GM18870 (cell line): Measurements from ENCODE around the gene ENPP6.

ENCODE experiments used
- ATAC-seq: cut with Tn5 transposase; IDR thresholded peaks from one replicate; pipeline ENCODE4 v1.9.1; 2021; ENCODE audit warnings: moderate library complexity; ENCODE audit not compliant: unreplicated experiment

Gene ENPP6

DNA sequence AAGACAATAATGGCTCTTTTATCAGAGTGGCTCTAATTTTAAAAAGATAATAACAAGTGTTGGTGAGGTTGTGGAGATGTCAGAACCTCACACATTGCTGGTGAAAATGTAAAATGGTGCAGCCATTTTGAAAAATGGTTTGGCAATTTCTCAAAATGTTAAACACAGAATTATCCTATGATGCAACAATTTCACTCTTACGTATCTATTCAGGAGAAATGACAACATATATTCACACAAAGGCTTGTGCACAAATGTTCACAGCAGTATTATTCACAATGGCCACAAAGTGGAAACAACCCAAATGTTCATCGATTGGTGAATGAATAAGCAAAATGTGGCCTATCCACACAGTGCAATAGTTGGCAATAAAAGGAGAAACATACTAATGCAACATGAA lies 24.7 kb downstream of the ENPP6 start:
- no peak for ATAC-seq

DNA sequence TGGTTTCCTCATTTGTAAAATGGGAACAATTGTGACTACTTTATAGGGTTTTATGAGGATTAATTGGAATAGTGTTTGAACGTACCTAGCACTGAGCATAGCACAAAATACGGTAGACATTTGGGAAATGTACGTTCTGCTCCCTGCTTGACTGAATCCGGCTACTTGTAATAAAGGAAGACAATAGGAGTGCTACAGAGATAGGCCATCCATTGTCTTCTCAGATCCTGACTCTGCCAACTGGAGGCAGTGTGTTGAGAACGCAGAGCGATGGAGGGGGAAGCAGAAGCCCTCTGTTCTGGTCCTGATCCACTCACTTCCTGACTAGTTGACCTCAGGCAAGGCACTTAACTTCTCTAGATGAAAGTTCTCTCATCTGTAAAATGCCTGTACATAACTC lies 26.4 kb downstream of the ENPP6 start:
- no peak for ATAC-seq

DNA sequence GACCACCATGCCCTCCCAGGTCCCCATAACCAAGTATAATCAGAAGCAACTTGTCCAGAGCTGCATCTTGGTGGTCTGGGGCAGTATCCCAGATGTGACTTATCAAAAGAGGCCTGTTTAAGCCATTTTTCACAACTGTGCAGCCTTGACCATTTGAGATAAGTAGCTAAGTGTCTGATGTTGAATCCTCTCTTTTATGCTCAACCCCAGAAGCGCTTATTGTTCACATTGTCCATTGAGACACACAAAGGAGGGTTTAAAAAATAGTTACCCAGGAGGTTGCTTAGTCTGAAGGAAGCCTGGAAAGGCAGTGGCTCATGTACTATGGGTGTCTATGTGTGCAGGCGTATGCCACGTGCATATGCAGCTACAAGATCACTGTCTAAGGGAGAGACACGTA lies 27.0 kb downstream of the ENPP6 start:
- no peak for ATAC-seq

DNA sequence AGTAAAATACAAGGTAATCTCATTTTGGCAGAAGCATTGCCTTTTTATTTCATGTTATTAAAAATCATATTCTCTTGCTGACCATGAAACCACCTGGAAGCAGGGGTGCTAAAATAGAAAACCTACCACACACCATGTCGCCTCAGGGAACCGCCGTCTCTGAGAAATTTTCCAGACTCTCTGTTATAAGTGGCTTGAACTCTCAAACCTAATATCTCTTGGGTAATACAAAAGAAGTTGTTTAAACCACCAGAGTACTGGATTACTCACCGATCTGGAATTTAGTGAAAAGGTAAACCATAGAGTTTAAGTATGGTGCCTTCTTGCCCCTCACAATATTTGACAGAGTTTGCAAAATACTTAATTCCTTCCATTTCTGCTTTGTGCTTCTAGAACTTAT lies 27.7 kb downstream of the ENPP6 start:
- no peak for ATAC-seq

DNA sequence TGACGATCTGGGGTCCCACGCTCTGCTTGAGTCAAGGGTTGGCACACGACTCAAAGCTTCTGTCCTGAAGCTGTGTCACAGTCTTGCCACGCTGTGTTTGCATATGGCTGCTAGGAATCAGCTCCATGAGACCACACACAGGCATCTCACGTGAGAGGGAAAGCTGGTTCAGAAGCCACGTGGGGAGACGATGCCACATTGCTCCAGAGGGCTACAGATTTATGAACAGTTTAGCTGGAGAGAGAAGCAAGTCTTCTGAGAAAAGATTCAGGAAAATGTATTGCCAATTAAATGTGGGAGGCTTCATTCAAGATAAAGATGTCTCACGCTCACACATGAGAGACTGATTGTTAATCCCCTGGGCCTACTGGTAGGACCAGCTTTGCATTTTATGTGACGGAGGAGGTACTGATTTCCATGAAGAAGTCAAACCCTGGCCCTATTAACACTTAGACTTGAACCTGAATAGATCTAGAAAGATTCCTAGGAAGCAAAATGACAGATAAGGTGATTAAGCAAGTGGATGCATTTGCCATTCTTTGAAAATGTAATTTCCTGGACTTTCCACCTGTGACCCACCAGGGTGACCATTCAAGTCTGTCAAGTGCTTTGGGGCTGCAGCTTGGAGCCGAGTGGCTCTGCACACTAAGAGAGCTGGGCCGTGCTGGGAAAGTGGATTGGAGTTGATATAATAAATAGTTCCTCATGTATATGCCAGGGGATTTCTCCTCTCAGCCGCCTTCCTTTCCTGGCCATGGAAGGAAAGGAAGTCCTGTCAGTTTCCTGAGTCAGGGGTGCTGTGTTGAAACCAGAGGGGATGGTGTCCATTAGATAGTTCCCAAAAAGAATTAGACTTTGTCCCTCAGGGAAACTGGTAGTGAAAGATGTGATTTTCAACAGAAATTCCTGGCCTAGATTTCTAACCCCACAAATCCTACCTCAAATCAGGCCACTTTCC lies 29.0 kb downstream of the ENPP6 start:
- no peak for ATAC-seq

DNA sequence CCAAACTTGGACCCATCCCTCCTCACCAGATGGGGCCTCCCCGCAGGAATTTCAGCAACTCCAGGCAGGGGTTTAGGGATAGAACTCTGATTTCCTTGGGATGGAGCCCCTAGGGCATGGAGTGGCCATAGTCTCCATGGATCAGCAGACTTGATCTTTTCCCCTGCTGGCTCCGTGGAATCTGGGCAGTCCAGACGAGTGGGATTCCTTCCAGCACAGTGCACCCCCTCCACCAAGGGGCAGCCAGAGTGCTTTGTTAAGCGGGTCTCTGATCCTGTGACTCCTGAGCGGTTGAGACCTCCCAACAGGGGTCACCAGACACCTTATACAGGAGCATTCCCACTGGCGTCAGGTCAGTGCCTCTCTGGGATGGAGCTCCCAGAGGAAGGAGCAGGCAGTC lies 40.4 kb downstream of the ENPP6 start:
- ATAC-seq: no peak

DNA sequence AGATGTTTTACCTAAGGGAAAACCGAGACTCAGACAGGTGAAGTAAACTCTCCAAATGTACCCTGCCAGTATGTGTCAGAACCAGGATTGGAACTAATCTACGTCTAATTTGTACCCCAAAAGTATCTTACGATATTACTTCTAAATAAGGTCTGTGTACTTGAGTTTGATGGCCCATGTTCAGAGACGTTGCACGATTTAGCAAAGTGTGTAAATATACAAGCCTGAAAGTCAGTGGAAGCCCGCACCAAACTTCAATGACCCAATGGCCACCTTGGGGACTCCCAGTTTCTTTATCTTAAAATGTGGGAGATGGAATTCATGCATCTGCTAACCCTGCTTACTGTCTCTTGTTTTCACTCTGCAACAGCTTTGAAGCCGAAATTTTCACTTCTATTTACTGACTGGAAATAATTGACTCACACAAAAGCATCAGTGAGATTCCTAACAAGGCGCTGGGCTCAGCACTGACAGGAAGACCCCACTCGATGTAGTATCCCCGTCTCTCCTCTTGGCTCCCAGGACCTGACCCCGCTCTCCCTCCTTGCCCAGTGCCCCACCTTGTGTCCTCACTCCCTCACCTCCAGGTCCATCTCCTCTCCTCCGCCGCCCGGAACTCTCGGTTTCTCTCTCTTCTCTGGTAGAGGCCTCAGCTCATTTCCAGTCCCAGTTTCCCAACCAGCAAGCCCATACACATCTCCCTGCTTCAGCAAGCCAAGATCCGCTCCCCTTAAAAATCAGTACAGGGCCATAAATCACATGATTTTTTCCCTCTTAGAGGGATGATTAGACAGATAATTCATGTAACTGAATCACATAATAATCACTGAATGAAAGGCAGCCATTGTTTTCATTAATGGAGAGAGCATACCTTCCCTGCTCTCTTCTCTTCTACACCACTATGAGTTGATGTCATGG lies 42.8 kb downstream of the ENPP6 start:
- ATAC-seq: no peak

DNA sequence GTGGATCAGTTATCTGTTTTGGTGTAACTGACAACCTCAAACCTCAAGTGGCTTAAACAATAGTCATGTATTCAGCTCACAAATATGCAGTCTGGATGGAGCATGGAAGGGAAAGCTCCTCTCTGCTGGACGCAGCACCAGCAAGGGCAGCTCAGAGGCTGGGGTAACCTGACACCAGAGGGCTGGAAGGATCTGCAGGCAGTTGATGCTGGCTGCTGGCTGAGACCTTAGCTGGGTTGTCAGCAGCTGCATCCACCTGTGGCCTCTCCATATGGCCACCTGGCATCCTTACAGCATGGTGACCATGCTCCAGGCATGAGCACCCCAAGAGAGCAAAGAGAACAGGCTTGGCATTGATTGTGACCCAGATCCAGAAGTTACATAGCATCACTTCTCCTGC lies 46.7 kb downstream of the ENPP6 start:
- no peak for ATAC-seq

DNA sequence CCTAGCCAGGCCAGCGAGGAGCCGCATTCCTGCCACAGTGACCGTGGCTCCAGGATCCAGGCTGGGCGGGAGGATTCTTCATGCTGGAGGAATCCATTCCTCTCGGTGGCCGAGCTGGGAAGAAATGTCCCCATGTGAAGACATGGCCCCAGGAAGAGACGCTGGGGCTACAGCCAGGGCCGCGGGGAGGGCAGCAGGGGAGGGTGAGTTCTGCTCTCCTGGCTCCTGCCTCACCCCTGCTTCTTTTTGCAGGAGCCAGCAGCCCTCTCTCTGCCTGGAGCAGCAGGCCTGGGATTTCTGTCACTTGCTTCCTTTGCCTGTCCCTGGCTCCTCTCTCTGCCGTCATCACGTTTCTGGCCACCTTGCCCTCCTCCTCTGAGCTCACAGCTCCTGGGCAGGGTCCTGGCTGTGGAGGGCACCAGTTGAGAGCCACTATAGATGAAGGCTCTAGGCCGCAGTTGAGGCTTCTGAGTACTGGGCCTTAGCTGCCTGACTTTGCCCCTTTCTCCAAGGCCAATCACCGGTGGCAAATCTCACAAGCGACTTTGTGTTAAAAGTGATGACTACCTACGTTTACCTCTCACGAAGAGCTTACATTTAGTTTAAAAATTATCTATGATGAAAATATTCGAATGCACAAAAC lies 48.3 kb downstream of the ENPP6 start:
- no peak for ATAC-seq

DNA sequence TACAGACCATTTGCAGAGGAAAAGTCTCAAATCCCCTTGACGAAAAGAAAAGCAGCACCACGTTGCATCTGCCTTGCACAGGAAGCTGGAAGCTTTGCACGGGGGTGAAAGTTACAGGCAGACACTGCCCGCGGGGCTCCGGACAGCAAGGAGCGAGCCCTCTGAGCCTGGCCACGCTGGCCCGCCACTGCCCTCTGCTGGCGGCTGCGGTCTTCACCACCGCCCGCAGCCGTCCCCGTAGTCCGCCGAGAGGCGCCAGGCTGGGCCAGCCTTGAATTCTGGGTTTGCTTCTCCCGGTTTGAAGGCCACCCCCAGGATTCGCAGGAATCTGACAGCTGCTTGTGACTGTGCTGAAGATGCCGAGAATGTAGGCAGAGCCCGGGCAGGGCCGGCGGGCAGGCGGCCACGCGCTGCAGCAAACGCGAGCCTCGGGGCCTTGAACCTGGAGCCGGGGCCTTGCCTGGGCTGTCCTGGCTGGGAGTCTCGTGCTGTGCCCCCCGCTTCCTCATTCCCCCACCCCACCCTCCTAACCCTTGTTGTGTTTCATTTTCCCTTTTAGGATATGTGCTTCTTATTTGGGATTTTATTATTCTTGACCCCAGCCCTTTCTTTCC lies 49.2 kb downstream of the ENPP6 start:
- no peak for ATAC-seq

DNA sequence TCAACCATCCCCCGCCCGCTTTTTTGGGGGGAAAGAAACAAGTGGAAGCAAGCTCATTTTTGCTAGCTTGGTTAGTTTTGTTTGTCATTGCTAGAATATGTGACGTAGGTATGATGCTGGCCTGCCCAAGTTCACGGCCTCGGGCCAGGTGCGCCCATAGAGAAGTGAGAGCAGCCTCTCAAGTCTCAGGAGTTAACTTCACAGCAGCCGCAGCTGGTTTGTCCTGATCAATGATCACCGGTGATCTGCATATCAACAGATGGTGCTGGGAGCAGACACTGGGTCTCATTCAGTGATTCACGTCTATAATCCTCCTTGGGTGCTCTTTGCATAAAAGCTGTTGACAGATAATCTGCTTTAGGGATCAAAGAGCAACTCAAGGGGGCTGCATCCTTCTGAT lies 50.1 kb downstream of the ENPP6 start:
- ATAC-seq: peak; percentile 78

DNA sequence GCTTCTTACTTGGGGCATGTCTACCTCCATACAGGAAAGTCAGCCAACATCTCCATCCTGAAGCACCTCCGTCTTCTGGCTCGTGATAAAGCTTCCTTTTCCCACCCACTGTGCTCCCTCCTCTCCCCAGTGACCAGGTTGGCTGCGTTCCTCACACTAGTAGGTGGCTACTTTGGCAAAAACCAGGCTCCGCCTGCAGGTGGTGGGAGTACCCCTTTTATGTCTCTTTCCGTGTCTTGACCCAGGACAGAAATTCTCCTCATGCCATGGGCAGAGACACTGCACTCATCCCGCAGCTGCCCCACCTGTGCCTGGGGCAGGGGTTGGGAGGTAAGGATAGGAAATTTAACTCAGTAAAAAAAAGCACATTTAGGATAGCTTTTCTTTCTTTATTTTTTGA lies 50.9 kb downstream of the ENPP6 start:
- ATAC-seq: no peak

DNA sequence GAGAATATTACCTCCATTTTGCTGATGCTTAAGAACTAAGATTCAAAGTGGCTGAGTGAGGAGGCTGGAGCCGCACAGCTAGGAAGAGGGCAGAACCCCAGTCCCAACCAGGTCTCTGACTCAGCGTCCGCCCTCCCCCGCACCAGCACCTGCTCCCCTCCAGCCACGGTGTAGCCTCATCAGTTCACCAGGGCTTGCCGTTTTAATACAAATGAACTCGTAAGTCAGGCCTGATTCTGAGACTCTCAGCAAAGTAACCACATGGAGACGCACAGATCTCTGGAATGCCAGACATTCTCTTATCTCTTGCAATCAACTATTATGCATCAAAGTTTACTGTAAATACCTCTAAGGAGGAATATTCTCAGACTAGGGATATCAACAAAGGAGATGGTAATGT lies 52.4 kb downstream of the ENPP6 start:
- no peak for ATAC-seq

DNA sequence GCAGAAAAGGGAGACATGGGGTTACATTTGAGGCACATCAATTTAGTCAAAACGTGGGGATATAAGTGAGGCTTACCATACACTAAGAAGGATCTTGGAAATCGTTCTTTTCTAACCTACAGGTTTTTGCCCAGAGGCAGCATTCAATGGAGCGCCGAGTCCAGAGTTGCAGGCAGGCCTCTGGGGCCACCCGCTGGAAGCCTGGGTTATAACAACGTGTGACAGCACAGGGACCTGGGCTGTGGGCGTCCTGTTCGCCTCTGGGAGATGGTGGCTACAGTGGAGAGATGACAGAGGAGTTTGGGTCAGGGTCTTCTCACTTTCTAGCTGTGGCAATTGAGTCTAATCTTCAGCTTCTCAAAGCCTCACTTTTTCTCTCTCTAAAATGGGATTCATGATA lies 53.9 kb downstream of the ENPP6 start:
- no peak for ATAC-seq

DNA sequence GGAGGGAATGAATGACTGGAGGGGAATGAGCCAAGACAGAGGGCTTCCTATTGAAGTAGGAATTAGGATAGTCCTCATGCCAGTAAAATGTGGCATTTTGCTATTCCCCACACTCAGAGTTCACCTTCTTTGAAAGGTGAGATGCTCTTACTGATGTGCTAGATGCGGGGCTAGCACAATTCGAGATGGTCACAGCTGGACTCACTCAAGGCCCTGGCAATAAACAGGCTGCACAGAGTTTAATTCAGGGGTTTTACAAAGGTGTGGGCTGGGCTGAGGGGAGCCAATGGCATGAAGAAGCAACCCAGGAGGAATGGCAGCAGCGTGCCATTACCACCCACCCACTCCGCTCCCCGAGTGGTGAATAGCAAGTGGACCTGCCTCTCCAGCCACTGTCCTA lies 55.1 kb downstream of the ENPP6 start:
- ATAC-seq: no peak

DNA sequence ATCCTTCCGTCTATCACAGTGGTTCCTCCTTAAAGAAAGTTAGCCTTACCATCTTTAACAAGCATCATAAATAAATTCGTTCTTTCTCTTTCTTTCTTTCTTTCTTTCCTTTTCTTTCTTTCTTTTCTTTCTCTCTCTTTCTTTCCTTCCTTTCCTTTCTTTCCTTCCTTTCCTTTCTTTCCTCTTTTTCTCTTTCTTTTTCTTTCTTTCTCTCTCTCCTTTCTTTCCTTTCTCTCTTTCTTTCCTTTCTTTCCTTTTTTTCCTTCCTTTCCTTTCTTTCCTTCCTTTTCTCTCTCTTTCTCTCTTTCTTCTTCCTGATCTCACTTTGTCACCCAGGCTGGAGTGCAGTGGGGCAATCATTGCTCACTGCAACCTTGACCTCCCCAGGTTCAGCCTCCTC lies 60.4 kb downstream of the ENPP6 start:
- no peak for ATAC-seq

DNA sequence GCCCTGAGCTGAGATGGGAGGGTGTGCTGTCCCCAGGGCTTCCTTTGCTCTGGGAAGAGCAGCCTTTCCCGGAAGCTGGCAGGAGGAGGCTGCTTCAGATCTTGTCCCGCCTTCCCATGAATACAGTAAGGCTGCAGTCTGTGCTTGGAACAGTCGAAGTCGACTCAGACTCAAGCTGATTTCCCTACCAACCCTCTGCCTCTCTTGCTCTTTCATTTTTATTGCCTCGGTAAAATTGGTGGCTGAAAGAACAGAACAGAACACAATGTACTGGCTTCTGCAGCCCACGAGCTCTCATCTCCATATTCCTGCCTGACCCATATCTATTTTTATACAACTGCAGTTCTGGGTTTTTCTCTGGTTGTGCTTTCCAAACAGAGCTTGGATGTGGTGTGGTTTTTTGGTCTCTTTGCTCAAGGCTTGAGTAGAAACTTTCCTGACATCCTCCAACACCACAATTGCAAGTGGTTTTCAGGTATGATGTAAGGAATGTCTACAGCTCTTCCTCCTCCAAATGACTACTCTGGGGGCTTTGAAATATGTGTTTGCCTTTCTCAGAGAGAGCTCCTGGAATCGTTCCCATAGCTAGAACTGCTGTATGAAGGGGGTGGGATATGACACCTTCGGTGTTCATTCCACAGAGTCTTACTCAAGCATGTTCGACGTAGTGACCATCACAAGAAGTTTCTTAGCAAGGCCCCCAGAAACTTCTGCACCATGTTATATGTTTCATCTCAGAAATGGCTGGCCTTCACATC lies 61.3 kb downstream of the ENPP6 start:
- ATAC-seq: no peak

DNA sequence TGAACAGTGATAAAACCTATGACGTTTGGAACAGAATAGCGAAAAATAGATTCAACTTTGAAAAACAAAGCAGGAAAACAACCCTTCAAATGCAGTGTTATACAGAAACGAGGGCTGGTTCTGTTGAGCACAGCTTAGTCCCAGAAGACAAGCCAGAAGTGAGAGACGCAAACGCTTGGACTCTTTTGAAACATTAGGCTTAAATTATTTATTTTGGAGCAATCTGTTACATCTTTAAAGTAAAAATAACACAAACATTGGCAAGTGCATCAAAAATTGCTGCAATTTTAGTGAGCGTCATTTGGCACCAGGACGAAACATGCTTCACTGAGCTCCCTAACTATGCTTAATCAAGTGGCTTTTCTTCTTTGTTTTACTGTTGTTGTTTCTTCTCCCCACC lies 63.5 kb downstream of the ENPP6 start:
- ATAC-seq: no peak

DNA sequence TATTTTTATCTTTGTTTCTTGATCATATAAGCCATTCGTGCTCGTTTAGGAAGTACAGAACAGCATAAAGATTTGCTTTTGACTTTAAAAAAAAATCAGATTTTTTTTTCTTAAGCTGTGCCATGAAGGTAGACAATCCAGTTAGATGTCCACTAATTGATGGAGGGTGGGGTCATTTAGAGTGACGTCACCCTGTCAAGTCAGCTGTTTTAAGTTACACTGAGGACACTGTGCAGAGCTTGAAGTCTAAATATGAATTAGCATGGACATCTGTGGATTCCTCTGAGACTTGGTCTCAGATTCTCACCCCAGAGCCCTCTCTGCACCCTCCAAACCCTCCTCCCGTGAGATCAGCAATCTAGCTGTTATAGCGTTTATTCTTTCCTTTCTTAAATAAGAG lies 63.9 kb downstream of the ENPP6 start:
- no peak for ATAC-seq

DNA sequence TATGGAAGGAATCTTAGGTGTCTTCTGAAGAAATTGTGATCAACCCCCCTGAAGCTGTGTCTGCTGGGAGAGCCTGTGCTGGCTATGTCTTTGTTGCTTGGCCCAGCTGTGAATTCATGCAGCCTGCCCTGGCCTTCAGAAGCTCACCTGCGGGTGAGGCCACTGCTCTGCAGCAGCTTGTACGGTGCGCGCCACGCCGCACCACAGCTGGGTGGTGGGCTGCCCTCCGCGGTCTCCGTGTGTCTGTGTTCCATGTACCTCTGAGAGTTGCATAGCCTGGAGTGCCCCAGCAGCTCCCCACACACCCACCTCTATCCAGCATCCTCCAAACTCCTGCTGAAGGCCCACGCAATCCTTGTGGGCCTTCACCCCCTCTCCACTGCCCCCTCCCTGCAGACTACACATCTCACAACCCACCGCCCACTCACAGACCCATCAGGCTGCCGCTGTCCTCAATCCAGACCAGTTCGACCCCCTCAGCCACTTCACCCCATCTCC lies 65.6 kb downstream of the ENPP6 start:
- no peak for ATAC-seq
